Retinal pigment epithelial cell (primary cell): Measurements from ENCODE around the gene TIMM50.

ENCODE experiments used
- DNase-seq: peaks from one replicate; pipeline ENCODE4 v3.0.0-alpha.2; 2010; ENCODE audit warnings: low read depth
- H3K4me3 ChIP-seq: 2 replicates; pipeline ENCODE4 v1.5.1; 2011; ENCODE audit warnings: mild to moderate bottlenecking, low read length, control low read depth, moderate library complexity
- CTCF ChIP-seq: conservative IDR thresholded peaks from 2 replicates; pipeline ENCODE4 v1.5.1; 2011; ENCODE audit warnings: low read depth, low read length, control low read depth, inconsistent platforms

The TIMM50 gene

GRCh38 chr19:39501340-39501739 lies 20.7 kb downstream of the TIMM50 start:
- H3K4me3 ChIP-seq = no peak overlapping the region
- no peak for DNase-seq
- TF ChIP-seq CTCF = no peak

- no peak for DNase-seq
- H3K4me3 ChIP-seq = no peak overlapping the region
- TF ChIP-seq CTCF = peak; percentile 59
Measured at GRCh38 chr19:39502640-39503417, 22.2 kb downstream of the TIMM50 start.

GRCh38 chr19:39506598-39506943 lies 25.9 kb downstream of the TIMM50 start:
- no peak overlapping the region for H3K4me3 ChIP-seq
- TF ChIP-seq CTCF = no peak

GRCh38 chr19:39506944-39507714 lies 26.5 kb downstream of the TIMM50 start:
- DNase-seq = no peak
- H3K4me3 ChIP-seq = peak overlapping the region; percentile 53
- no peak for TF ChIP-seq CTCF

More at GRCh38 chr19:39506598-39506943, 25.9 kb downstream of the TIMM50 start:
- no peak for DNase-seq

- H3K4me3 ChIP-seq = peak overlapping the region; percentile 53
- no peak for DNase-seq
- no peak for TF ChIP-seq CTCF
Measured at GRCh38 chr19:39507715-39508364, 27.2 kb downstream of the TIMM50 start.

GRCh38 chr19:39508629-39509028 lies 28.0 kb downstream of the TIMM50 start:
- no peak for TF ChIP-seq CTCF
- no peak overlapping the region for H3K4me3 ChIP-seq
- DNase-seq = no peak
